Heart right ventricle (tissue), 16 donors: Measurements from ENCODE around the gene CYSRT1. TPM values are rescaled to one million over a fixed set of nuclear protein-coding genes. Genes with fewer than 3 reads are reported as not detected.
A peak's percentile ranks its signal among the peaks of the same experiment; 100 is the strongest.

Experiments used
- ATAC-seq, 8 donors: fragments of 200-7000 bp; cut with Tn5 transposase; one replicate each; pipeline ENCODE4 v1.9.1; 2020; ENCODE audit warnings: mild to moderate bottlenecking in 8 of 8, moderate library complexity in 8 of 8, moderate number of reproducible peaks in 1 of 8
- DNase-seq, 2 donors: peaks; one replicate each; pipeline ENCODE4 v3.0.0-alpha.2; 2020
- H3K27ac ChIP-seq, 10 donors: fragments of 200-600 bp; sonication (generic) in 2 of 10; one replicate each; pipeline versions ENCODE4 v1.5.0 to v1.8.0; 2020 to 2022; ENCODE audit warnings: mild to moderate bottlenecking in 3 of 10
- H3K27me3 ChIP-seq, 7 donors: fragments of 200-600 bp; one replicate each; pipeline ENCODE4 v1.8.0; 2021 to 2022; ENCODE audit warnings: mild to moderate bottlenecking in 2 of 7
- H3K36me3 ChIP-seq, 9 donors: fragments of 200-600 bp; sonication (generic) in 1 of 9; one replicate each; pipeline versions ENCODE4 v1.5.0 to v1.8.0; 2020 to 2022; ENCODE audit warnings: mild to moderate bottlenecking in 2 of 9
- H3K4me1 ChIP-seq, 9 donors: fragments of 200-600 bp; sonication (generic) in 1 of 9; one replicate each; pipeline versions ENCODE4 v1.5.0 to v1.8.0; 2020 to 2022; ENCODE audit warnings: mild to moderate bottlenecking in 4 of 9
- H3K4me3 ChIP-seq, 10 donors: fragments of 200-600 bp; sonication (generic) in 2 of 10; one replicate each; pipeline versions ENCODE4 v1.5.0 to v1.8.0; 2020 to 2022; ENCODE audit warnings: mild to moderate bottlenecking in 7 of 10, moderate library complexity in 2 of 10
- H3K9me3 ChIP-seq, 11 donors: fragments of 200-600 bp in 10 of 11; sonication (generic) in 2 of 11; one replicate each; pipeline versions ENCODE4 v1.5.0 to v1.8.0; 2013 to 2022; ENCODE audit warnings: mild to moderate bottlenecking in 2 of 11, control low read depth in 1 of 11, moderate library complexity in 1 of 11
- CTCF ChIP-seq, 9 donors: fragments of 200-600 bp; sonication (generic) in 2 of 9; IDR thresholded peaks; one replicate each; pipeline versions ENCODE4 v1.5.0 to v1.8.0; 2021 to 2022; ENCODE audit warnings: antibody characterized with exemption in 9 of 9, mild to moderate bottlenecking in 5 of 9, moderate library complexity in 1 of 9
- WGBS, 2 donors: extraction: QIAGEN DNeasy Blood & Tissue Kit; methylation state at CpG; one replicate each; pipeline ENCODE4 v1.1.7; 2013; ENCODE audit warnings: inconsistent platforms in 1 of 2; 5-methylcytosine and 5-hydroxymethylcytosine counted together
- intact Hi-C, 10 donors: fragments of 100-400 bp; cut with DNase I; formaldehyde crosslinking; loops; one replicate each; pipeline versions ENCODE4 v1.11.1 to v1.14.2; 2022
- polyA plus RNA-seq, 2 donors: library from polyadenylated mRNA; stranded (reverse); fragments of 200-250 nt; gene quantifications; one replicate each; pipeline ENCODE4 v1.2.3, GENCODE V29; 2013
- total RNA-seq, 10 donors: library from RNA; stranded (reverse); fragmentation: NEBNext Ultra II Directional in 3 of 10; extraction: Animal tissue kit (Norgen Biotek cat#: 25700) in 3 of 10; gene quantifications; one replicate each; pipeline versions ENCODE4 v1.2.1 to v1.2.4, GENCODE V29; 2021 to 2023
- donor health status: Arrhythmogenic right ventricular cardiomyopathy.
- donor health status: ischemic (EF 13 %, LVEDD 7.1; RV severe dilation, severe dysfunction).
- donor health status: healthy with polysubstance abuse.
- donor health status: DM: no; HTN: yes; CAD: no.
- donor health status: DM: no; HTN: no; CAD: no.
- donor health status: ischemic (EF 25% LVEDD 6.9; RV normal size, moderate dysfunction).
- donor health status: ischemic (EF 25% LVEDD 5.7; RV mildly dilated, moderate dysfunction).
- donor health status: healthy.
- donor health status: DM: yes; HTN: yes; CAD: no.
- donor health status: Ischemic cardiomyopathy.
- donor health status: ischemic (EF 35%, LVEDD 5.7; RV mildly dilated, moderate dysfunction).
- donor health status: nonischemic (EF 11% LVEDD 7.7; RV severe dilation, severe dysfunction).
- donor health status: DM: yes; HTN: yes; CAD: no.
- donor health status: PGD.
- donor health status: ischemic (EF 29% LVEDD 5.4; RV normal size, mild dysfunction).
- donor health status: nonischemic (EF 23%, LVEDD 6.1; RV moderate dilation, normal function).

Gene CYSRT1
- total and polyA plus RNA-seq, 12 donors: 0.19 to 0.71 (median 0.37) TPM; not detected in 4

GRCh38 chr9:137263506-137263905, 38.5 kb downstream of the CYSRT1 start:
- WGBS, 2 donors: 82 to 89% methylated on average over 10 of the region's 10 CpGs
- no peak for TF ChIP-seq CTCF (IDR thresholded peaks at IDR 0.05)
- peaks cover 0 to 27% (median 15%) of the 10 kb centered on the region in 9 donors for H3K4me1 ChIP-seq
- H3K4me3 ChIP-seq: no peak overlapping the region
- peak in 1 of 8 donors; percentile 11 for ATAC-seq
- H3K9me3 ChIP-seq: no peaks in the 10 kb centered on the region
- DNase-seq: peak in 1 of 2 donors; percentile 5
- H3K36me3 ChIP-seq: peaks cover 0 to 79% (median 31%) of the 10 kb centered on the region in 9 donors
- intact Hi-C loops: no loop called here
- H3K27me3 ChIP-seq: no peaks in the 10 kb centered on the region
- H3K27ac ChIP-seq: no peak overlapping the region

- Histone ChIP-seq H3K4me3 (no peak overlapping the region), H3K4me1 (peaks cover 2 to 33% (median 20%) of the 10 kb centered on the region in 9 donors), H3K27ac (no peak overlapping the region), H3K9me3 (no peaks in the 10 kb centered on the region), H3K36me3 (peaks cover 0 to 78% (median 29%) of the 10 kb centered on the region in 9 donors), H3K27me3 (no peaks in the 10 kb centered on the region)
- intact Hi-C loops: no loop called here
- WGBS, 2 donors: 95% methylated on average over 22 of the region's 22 CpGs
- no peak for ATAC-seq
- DNase-seq: peak in 1 of 2 donors; percentile 7
- no peak for TF ChIP-seq CTCF (IDR thresholded peaks at IDR 0.05)
These were observed 39.1 kb downstream of the CYSRT1 start for GRCh38 chr9:137264067-137264466.

GRCh38 chr9:137265496-137266161, 40.7 kb downstream of the CYSRT1 start:
- Histone ChIP-seq H3K27ac (no peak overlapping the region), H3K4me3 (no peak overlapping the region), H3K27me3 (no peaks in the 10 kb centered on the region), H3K36me3 (peaks cover 0 to 80% (median 24%) of the 10 kb centered on the region in 9 donors), H3K9me3 (no peaks in the 10 kb centered on the region), H3K4me1 (peaks cover 8 to 48% (median 33%) of the 10 kb centered on the region in 9 donors)
- 92 to 97% methylated on average over 29 of the region's 29 CpGs for WGBS, 2 donors
- no peak for TF ChIP-seq CTCF (IDR thresholded peaks at IDR 0.05)
- DNase-seq (no peak), ATAC-seq (no peak)
- intact Hi-C loops: no loop called here

DNA sequence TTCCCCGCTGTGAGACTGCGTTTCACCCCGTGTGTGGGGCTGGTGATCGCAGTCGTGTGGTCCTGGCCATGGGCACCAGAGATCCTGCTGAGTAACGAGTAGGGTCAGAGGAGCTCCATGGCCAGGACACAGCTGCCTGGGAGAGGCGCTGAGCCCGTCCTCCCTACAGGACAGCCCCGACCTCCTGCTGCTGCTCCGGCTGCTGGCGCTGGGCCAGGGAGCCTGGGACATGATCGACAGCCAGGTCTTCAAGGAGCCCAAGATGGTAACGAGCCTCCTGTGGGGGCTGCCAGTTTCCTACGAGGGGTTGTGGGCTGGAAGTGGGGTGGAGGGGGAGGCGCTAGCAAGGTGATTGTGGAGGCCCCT, 41.2 kb downstream of the CYSRT1 start:
- H3K4me1 ChIP-seq: peaks cover 8 to 53% (median 38%) of the 10 kb centered on the region in 9 donors

More for the DNA sequence above, 41.2 kb downstream of the CYSRT1 start:
- ATAC-seq (no peak), DNase-seq (peak in 1 of 2 donors; percentile 43)
- intact Hi-C loops: no loop called here
- no peak overlapping the region for H3K27ac ChIP-seq
- WGBS, 2 donors: 73 to 76% methylated on average over 15 of the region's 15 CpGs
- no peak overlapping the region for H3K4me3 ChIP-seq
- no peaks in the 10 kb centered on the region for H3K27me3 ChIP-seq
- no peak for TF ChIP-seq CTCF (IDR thresholded peaks at IDR 0.05)
- no peaks in the 10 kb centered on the region for H3K9me3 ChIP-seq
- peaks cover 0 to 84% (median 24%) of the 10 kb centered on the region in 9 donors for H3K36me3 ChIP-seq
